ENCODE results near the gene NEU3. TPM values are rescaled to one million over a fixed set of nuclear protein-coding genes. Genes with fewer than 3 reads are reported as not detected.
"Not testable (repeated sequence)": the region's sequence is repeated elsewhere in the genome, so short reads cannot be mapped to it uniquely, and the experiment has no call there.

The NEU3 gene
- total RNA-seq, 4 donors from 2014 or later: 11.0 to 20.6 (median 18.3) TPM

- intact Hi-C loops (cut with DNase I; ENCODE audit: low total_unique reads): no loop called here
- ATAC-seq (no peak), DNase-seq (no peak)
- Histone ChIP-seq H3K4me1 (peaks cover 62% of the 10 kb centered on the region in 2 donors), H3K27me3 (no peaks in the 10 kb centered on the region), H3K27ac (peak overlapping the region; percentile 89 to 97 (median 92)), H3K36me3 (peaks cover 0 to 22% of the 10 kb centered on the region in 2 donors), H3K4me3 (no peak overlapping the region), H3K9me3 (no peaks in the 10 kb centered on the region)
- TF ChIP-seq, protein P1, sequence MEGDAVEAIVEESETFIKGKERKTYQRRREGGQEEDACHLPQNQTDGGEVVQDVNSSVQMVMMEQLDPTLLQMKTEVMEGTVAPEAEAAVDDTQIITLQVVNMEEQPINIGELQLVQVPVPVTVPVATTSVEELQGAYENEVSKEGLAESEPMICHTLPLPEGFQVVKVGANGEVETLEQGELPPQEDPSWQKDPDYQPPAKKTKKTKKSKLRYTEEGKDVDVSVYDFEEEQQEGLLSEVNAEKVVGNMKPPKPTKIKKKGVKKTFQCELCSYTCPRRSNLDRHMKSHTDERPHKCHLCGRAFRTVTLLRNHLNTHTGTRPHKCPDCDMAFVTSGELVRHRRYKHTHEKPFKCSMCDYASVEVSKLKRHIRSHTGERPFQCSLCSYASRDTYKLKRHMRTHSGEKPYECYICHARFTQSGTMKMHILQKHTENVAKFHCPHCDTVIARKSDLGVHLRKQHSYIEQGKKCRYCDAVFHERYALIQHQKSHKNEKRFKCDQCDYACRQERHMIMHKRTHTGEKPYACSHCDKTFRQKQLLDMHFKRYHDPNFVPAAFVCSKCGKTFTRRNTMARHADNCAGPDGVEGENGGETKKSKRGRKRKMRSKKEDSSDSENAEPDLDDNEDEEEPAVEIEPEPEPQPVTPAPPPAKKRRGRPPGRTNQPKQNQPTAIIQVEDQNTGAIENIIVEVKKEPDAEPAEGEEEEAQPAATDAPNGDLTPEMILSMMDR (IDR thresholded peaks at IDR 0.05 in 4 of 5, conservative IDR thresholded peaks at IDR 0.05 in 1 of 5): no peak
- TF ChIP-seq POLR2A (IDR thresholded peaks at IDR 0.05): no peak
- in situ Hi-C loops (cut with MboI; ENCODE audit: low sequenced_read_pairs in 4 of 4): no loop called here
Measured at GRCh38 chr11:75011872-75012271, 23.1 kb downstream of the NEU3 start.

GRCh38 chr11:75013051-75013450 lies 24.3 kb downstream of the NEU3 start:
- Histone ChIP-seq H3K4me3 (no peak overlapping the region), H3K36me3 (peaks cover 0 to 11% of the 10 kb centered on the region in 2 donors), H3K27me3 (no peaks in the 10 kb centered on the region), H3K9me3 (no peaks in the 10 kb centered on the region), H3K27ac (peak overlapping the region; percentile 89 to 97 (median 92)), H3K4me1 (peaks cover 62 to 63% of the 10 kb centered on the region in 2 donors)
- ATAC-seq (peak in 1 of 2 donors; percentile 17), DNase-seq (peak in 1 of 2 donors; percentile 47)
- TF ChIP-seq, protein P1 (IDR thresholded peaks at IDR 0.05 in 4 of 5, conservative IDR thresholded peaks at IDR 0.05 in 1 of 5): no peak
- TF ChIP-seq POLR2A (IDR thresholded peaks at IDR 0.05): no peak
- in situ Hi-C loops (cut with MboI; ENCODE audit: low sequenced_read_pairs in 4 of 4) (no loop called here), intact Hi-C loops (cut with DNase I; ENCODE audit: low total_unique reads) (no loop called here)

DNA sequence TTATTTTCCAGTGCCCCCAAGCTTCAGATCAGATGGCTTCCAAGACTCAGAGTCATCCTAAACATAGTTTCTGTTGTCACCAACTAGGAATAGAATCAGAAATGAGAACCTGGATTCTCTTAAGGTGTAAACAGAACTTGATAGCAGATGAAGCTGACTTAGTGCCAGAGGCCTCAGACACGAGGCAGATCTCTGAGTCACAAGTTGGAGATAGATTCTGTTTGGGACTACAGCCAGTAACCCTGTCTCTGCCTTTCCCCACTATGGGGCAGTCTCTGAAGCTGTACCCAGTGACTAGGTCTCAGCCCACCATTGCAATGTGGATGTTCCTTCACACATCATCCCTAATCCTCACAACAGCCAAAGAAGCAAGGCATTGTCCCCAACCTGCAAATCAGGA lies 25.4 kb downstream of the NEU3 start:
- ATAC-seq: peak; percentile 95
- Histone ChIP-seq H3K27me3 (no peaks in the 10 kb centered on the region), H3K27ac (peak overlapping the region; percentile 89 to 97 (median 92)), H3K36me3 (peaks cover 0 to 8% of the 10 kb centered on the region in 2 donors), H3K4me3 (no peak overlapping the region), H3K9me3 (no peaks in the 10 kb centered on the region), H3K4me1 (peaks cover 62 to 63% of the 10 kb centered on the region in 2 donors)
- in situ Hi-C loops (cut with MboI; ENCODE audit: low sequenced_read_pairs in 4 of 4) (no loop called here), intact Hi-C loops (cut with DNase I; ENCODE audit: low total_unique reads) (loop anchor here (1.0 to 2.0 kb wide), 2 partner anchors 25 to 65 kb away; partner anchors contain the start of genes NEU3, SPCS2 and XRRA1)
- TF ChIP-seq, protein P1 (IDR thresholded peaks at IDR 0.05 in 4 of 5, conservative IDR thresholded peaks at IDR 0.05 in 1 of 5): peak in 1 of 5 experiments; percentile 16
- no peak for TF ChIP-seq POLR2A (IDR thresholded peaks at IDR 0.05)
- DNase-seq: peak; percentile 75 to 90

- H3K27ac ChIP-seq; H3K27me3 ChIP-seq; H3K9me3 ChIP-seq; in situ Hi-C loops (cut with MboI; ENCODE audit: low sequenced_read_pairs in 4 of 4); intact Hi-C loops (cut with DNase I; ENCODE audit: low total_unique reads); ATAC-seq; H3K4me3 ChIP-seq; DNase-seq; H3K36me3 ChIP-seq: not testable (repeated sequence)
- H3K4me1 ChIP-seq: peaks cover 49 to 61% of the 10 kb centered on the region in 2 donors
Measured at GRCh38 chr11:75019200-75019599, 30.5 kb downstream of the NEU3 start.

- not testable (repeated sequence) for DNase-seq
- intact Hi-C loops (cut with DNase I; ENCODE audit: low total_unique reads): loop anchor here (5.0 kb wide), 1 partner anchor 222 kb away; the partner anchor contains the start of gene TPBGL
Measured at GRCh38 chr11:75020328-75020727, 31.6 kb downstream of the NEU3 start.

More at GRCh38 chr11:75020328-75020727, 31.6 kb downstream of the NEU3 start:
- peaks cover 39 to 58% of the 10 kb centered on the region in 2 donors for H3K4me1 ChIP-seq
- not testable (repeated sequence) for H3K36me3 ChIP-seq, H3K9me3 ChIP-seq, ATAC-seq, H3K27me3 ChIP-seq, H3K4me3 ChIP-seq
- in situ Hi-C loops (cut with MboI; ENCODE audit: low sequenced_read_pairs in 4 of 4): loop anchor here in 3 of 4 donors (10.0 kb wide), 2 partner anchors 96 to 224 kb away; partner anchors contain the start of gene TPBGL (in 2 of the 3)
- H3K27ac ChIP-seq: peak overlapping the region in 3 of 4 donors; percentile 50 to 65 (median 56)
